ENCODE data around the gene SELENOF.
"Not testable (repeated sequence)": the region's sequence is repeated elsewhere in the genome, so short reads cannot be mapped to it uniquely, and the experiment has no call there.

Gene SELENOF

GRCh38 chr1:86817246-86817826 is 96.6 kb downstream of the SELENOF start:
- DNase-seq (ENCODE audit: low read depth in 1 of 2, low spot score in 1 of 2): not testable (repeated sequence)

- not testable (repeated sequence) for DNase-seq (ENCODE audit: low read depth in 1 of 2, low spot score in 1 of 2)
Observed at GRCh38 chr1:86814118-86814517, 99.8 kb downstream of the SELENOF start.
